ENCODE measurements around the gene SLC6A19. TPM values are rescaled to one million over a fixed set of nuclear protein-coding genes. Genes with fewer than 3 reads are reported as not detected.

The SLC6A19 gene
- total RNA-seq, 2 experiments from 2014 or later, result not detected

DNA sequence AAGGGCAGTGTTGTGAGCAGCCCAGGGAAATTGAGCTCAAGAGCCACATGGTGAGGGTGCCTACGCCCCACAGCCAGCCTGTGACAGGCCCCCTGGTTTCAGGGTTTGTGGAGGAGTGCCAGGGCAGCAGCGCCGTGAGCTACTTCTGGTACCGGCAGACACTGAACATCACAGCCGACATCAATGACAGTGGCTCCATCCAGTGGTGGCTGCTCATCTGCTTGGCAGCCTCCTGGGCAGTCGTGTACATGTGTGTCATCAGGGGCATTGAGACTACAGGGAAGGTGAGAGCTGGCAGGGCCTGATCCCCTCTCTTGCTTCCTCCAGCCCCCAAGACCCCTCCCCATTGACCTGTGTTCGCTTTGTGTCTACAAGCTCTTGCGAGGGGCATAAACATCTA lies 34.0 kb downstream of the SLC6A19 start:
- Mint-ChIP-seq H3K9me3 (peaks cover 12% of the 10 kb centered on the region), H3K4me3 (no peak overlapping the region), H3K4me1 (no peaks in the 10 kb centered on the region), H3K27me3 (peaks cover 6% of the 10 kb centered on the region), H3K27ac (no peak overlapping the region), H3K36me3 (ENCODE audit: low read depth) (no peaks in the 10 kb centered on the region)
- ChIA-PET CTCF (no interaction called here), POLR2A (no interaction called here)
- DNase-seq, result no peak

DNA sequence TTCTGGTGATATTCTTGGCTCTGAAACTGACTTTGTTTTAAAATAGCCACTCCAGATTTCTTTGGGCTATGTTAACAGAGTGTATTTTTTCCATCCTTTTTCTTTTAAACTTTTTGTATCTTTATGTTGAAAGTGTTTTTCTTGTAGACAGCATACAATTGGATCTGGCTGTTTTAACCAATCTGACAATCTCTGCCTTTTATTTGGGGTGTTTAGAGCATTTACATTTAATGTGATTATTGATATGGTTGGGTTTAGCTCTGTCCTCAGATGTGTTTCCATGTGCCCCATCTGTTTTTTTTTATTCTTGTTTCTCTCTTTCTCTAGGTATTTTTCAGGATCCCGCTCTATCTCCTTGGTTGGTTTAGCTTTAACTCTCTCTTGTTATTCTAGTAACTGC lies 34.4 kb downstream of the SLC6A19 start:
- Mint-ChIP-seq H3K27ac (no peak overlapping the region), H3K4me1 (no peaks in the 10 kb centered on the region), H3K27me3 (peaks cover 6% of the 10 kb centered on the region), H3K36me3 (ENCODE audit: low read depth) (no peaks in the 10 kb centered on the region), H3K9me3 (peaks cover 12% of the 10 kb centered on the region), H3K4me3 (no peak overlapping the region)
- no peak for DNase-seq
- ChIA-PET CTCF (no interaction called here), POLR2A (no interaction called here)

DNA sequence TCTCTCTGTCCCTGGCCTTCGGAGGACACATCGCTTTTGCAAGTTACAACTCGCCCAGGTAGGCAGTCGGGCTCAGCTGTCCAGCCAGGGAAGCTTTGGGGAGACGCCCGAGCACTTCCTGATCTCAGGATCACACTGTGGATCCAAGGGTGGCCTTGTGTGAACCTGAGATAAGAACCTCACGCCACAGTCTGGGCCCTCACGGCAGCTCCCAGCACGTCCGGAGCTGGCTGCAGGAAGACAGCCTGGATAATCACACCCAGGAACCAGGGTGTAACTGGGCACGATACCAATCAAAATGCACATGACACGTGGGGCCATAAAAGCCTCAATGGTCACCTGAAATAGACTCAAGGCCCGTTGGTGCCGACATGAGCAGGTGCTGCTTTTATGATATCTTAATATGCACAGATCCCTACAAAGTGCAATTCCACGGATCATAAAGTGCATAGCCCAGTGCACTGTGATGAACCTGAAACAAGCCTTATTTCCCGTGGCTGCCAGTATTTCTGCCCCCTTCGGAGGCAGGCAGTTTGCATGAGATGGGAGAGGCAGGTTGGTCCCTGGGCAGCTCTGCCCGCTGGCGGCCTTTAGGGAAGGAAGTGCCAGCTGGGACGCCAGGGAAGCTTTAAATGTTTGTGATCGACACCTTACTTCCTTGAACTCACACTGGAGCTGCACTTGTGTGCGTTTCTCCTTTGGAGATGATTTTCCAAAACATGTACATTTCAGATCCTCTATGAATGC lies 38.3 kb downstream of the SLC6A19 start:
- ChIA-PET CTCF (no interaction called here), POLR2A (no interaction called here)
- Mint-ChIP-seq H3K27ac (no peak overlapping the region), H3K27me3 (peaks cover 6% of the 10 kb centered on the region), H3K4me1 (no peaks in the 10 kb centered on the region), H3K36me3 (ENCODE audit: low read depth) (no peaks in the 10 kb centered on the region), H3K9me3 (peaks cover 12% of the 10 kb centered on the region), H3K4me3 (no peak overlapping the region)
- no peak for DNase-seq

DNA sequence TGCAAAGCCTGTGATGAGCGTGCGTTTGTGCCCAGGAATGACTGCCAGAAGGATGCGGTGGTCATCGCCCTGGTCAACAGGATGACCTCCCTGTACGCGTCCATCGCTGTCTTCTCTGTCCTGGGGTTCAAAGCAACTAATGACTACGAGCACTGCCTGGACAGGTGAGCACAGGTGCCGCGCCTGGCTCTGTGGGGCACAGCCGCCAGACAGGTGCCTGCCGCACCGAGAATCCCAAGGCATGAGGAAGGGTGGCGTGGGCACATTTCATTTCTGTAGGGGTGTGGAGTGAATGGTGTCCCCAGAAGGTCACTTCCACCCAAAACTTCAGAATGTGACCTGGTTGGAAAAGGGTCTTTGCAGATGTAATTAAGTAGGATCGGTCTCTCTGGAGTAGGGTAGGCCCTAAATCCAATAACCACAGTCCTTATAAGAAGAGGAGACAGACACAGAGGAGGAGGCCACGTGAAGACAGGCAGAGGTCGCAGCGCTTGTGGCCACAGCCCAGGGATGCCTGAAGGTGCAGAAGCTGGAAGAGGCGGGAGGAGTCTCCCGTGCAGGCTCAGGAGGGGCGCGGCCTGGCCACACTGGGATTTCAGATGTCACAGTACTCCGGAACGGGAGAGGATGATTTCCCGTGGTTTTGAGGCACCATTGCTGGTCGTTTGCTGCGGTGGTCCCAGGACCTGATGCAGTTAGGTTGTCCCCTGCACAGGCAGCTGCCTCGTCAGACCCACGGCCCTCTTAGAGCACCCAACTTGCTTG lies 39.3 kb downstream of the SLC6A19 start:
- H3K27ac Mint-ChIP-seq, result no peak overlapping the region

DNA sequence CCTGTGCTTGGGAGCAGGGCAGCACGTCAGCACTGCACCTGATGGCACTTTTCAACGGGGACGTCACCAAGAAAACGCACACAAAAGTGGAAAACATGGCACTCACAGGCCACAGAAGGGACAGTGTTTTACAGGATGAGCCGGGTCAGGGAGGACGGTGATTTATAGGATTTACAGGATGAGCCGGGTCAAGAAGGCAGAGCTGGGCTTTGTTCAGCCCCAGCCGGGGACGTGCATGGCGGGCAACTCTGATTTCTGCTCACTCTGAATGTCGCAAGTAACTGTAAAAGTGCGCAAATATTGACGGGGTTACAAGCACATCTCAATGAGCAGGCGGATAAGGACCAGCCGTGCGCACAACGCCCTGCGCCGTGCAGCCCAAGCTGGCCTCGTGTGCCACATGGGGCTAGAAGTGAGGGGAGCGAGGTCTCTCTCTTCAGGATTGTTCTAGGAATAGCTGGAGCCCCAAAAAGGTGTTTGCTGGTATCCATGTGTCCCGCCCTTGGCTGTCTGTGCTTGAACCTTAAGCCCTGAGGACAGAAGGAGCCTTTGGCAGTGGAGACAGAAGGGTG lies 40.2 kb downstream of the SLC6A19 start:
- CTCF ChIA-PET, result no interaction called here
- peaks cover 1% of the 10 kb centered on the region for H3K9me3 Mint-ChIP-seq
- DNase-seq, result no peak
- no peaks in the 10 kb centered on the region for H3K27me3 Mint-ChIP-seq
- H3K4me1 Mint-ChIP-seq, result no peaks in the 10 kb centered on the region
- no peak overlapping the region for H3K27ac Mint-ChIP-seq
- no peaks in the 10 kb centered on the region for H3K36me3 Mint-ChIP-seq (ENCODE audit: low read depth)
- H3K4me3 Mint-ChIP-seq, result no peak overlapping the region
- POLR2A ChIA-PET, result no interaction called here

More for the DNA sequence above, 39.3 kb downstream of the SLC6A19 start:
- Mint-ChIP-seq H3K36me3 (ENCODE audit: low read depth) (no peaks in the 10 kb centered on the region), H3K4me1 (no peaks in the 10 kb centered on the region), H3K9me3 (peaks cover 9% of the 10 kb centered on the region), H3K4me3 (no peak overlapping the region), H3K27me3 (peaks cover 6% of the 10 kb centered on the region)
- ChIA-PET CTCF (no interaction called here), POLR2A (no interaction called here)
- no peak for DNase-seq

DNA sequence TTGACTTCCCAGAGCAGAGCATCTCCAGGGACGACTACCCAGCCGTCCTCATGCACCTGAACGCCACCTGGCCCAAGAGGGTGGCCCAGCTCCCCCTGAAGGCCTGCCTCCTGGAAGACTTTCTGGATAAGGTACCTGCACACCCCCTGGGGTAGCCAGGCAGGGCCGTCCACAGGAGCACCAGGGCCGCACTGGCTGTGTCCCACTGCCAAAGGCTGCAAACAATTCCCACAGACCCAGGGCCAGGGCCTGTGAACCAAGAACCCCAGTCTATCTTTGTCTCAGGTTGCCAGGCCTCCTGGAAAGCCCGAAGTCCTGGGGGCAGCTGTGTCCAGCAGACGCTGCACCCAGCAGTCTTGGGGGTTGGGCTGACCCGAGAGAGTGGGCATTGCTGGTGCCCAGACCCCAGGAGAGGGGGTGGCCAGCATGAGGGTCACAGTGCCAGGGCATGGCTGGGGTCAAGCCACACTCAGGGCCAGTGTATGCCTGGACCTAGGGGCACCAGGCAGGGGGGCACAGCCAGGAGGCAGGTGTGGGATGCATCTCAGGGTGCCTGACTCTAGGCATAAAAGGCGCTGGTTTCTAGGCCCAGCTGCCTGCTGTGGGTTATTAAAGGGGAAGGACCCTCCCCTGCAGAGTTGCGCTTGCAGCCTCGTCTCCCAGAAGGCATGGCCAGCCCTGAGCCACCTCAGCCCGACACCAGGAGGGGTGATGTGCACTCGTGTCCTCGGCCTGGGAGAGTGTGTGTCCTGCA lies 41.5 kb downstream of the SLC6A19 start:
- H3K27ac Mint-ChIP-seq, result no peak overlapping the region
- no peaks in the 10 kb centered on the region for H3K4me1 Mint-ChIP-seq
- H3K9me3 Mint-ChIP-seq, result no peaks in the 10 kb centered on the region
- H3K27me3 Mint-ChIP-seq, result peaks cover 2% of the 10 kb centered on the region
- ChIA-PET CTCF (no interaction called here), POLR2A (no interaction called here)
- H3K36me3 Mint-ChIP-seq (ENCODE audit: low read depth), result no peaks in the 10 kb centered on the region
- no peak overlapping the region for H3K4me3 Mint-ChIP-seq
- no peak for DNase-seq

DNA sequence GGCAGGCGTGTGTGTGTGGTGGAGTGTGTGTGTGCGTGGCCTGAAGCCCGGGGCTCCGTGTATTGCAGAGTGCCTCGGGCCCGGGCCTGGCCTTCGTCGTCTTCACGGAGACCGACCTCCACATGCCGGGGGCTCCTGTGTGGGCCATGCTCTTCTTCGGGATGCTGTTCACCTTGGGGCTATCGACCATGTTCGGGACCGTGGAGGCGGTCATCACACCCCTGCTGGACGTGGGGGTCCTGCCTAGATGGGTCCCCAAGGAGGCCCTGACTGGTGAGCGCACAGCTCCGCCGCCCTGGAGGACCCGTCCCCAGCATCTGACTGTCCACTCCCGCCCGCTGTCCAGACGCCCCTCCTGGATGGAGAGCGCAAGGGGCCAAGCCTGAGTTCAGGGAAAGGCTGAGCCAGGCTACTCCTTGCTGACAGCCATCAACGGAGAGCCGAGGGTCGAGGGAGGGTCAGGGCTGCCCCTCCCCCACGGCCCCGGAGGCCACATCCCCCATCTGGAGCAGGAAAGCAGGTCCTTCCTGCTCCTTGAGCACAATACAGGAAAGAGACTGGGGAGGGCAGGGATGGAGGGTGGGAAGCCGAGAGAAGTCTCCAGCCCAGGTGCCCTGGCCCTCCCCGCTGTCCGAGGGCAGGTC lies 42.2 kb downstream of the SLC6A19 start:
- H3K27ac Mint-ChIP-seq, result no peak overlapping the region
- peaks cover 2% of the 10 kb centered on the region for H3K27me3 Mint-ChIP-seq
- H3K4me3 Mint-ChIP-seq, result no peak overlapping the region
- ChIA-PET POLR2A (no interaction called here), CTCF (no interaction called here)
- H3K4me1 Mint-ChIP-seq, result no peaks in the 10 kb centered on the region
- no peaks in the 10 kb centered on the region for H3K36me3 Mint-ChIP-seq (ENCODE audit: low read depth)
- DNase-seq, result no peak
- no peaks in the 10 kb centered on the region for H3K9me3 Mint-ChIP-seq

DNA sequence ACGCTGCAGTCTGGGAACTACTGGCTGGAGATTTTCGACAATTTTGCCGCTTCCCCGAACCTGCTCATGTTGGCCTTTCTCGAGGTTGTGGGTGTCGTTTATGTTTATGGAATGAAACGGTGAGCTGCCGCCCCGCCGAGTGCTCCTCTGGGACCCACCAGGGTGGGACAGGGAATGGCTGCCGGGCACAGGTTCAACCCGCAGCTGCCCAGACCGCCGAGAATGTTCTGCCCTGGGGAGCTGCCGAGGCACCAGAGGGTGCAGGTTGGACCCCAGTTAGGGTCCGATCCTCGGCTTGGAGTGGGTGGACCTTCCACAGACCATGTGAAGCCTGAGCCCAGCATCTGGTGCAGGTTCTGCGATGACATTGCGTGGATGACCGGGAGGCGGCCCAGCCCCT lies 42.9 kb downstream of the SLC6A19 start:
- Mint-ChIP-seq H3K36me3 (ENCODE audit: low read depth) (no peaks in the 10 kb centered on the region), H3K4me3 (no peak overlapping the region), H3K4me1 (no peaks in the 10 kb centered on the region), H3K9me3 (no peaks in the 10 kb centered on the region), H3K27ac (no peak overlapping the region), H3K27me3 (peaks cover 2% of the 10 kb centered on the region)
- ChIA-PET POLR2A (no interaction called here), CTCF (no interaction called here)
- no peak for DNase-seq

DNA sequence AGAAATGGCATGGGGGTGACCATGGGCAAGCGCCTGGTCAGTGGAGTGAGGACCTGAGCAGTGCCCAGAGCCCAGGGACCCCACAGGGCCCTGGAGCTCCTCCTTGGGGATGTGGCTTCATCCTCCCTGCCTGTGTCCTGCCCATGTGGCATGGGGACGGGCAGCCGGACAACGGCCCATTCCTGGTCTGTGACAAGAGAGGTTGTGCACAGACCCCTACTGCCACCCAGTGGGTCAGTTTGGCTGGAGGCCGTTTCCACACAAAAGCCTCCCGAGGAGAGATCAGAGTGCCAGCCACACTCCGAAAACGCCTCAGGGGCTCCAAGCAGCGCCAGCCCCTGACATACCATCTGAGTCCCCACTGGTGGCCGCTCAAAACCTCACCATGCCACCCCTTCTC lies 43.6 kb downstream of the SLC6A19 start:
- no peak overlapping the region for H3K27ac Mint-ChIP-seq
- H3K36me3 Mint-ChIP-seq (ENCODE audit: low read depth), result no peaks in the 10 kb centered on the region
- no peak overlapping the region for H3K4me3 Mint-ChIP-seq
- H3K4me1 Mint-ChIP-seq, result no peaks in the 10 kb centered on the region
- CTCF ChIA-PET, result no interaction called here
- no peaks in the 10 kb centered on the region for H3K9me3 Mint-ChIP-seq
- POLR2A ChIA-PET, result no interaction called here
- no peak for DNase-seq
- peaks cover 2% of the 10 kb centered on the region for H3K27me3 Mint-ChIP-seq

DNA sequence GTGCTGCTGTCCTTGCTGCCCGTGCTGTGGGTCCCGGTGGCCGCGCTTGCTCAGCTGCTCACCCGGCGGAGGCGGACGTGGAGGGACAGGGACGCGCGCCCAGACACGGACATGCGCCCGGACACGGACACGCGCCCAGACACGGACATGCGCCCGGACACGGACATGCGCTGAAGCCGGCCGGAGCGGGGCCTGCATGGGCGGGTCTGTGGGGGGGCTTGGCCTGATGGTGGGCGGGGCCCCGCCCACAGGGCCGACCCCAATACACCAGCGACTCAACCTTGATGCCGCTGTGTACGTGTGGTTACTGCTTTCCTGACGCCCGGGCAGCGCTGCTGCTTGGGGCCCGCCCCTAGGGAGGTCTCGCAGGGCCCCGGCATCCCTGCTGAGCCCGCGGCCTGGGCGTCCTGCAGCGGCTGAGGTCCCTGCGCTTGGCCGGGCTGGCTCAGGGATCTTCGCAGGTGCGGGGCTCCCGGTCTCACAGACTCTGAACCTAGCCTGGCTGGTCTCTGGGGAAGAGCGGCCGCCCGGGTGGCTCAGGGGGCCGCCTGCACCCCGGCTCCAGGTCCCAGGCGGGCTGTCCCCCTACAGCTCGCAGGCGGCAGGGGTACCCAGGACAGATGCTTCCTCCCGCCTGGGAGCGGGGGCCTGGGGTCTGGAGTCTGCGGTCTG lies 44.6 kb downstream of the SLC6A19 start:
- no peaks in the 10 kb centered on the region for H3K4me1 Mint-ChIP-seq
- H3K27ac Mint-ChIP-seq, result no peak overlapping the region
- ChIA-PET POLR2A (interaction anchor here (0.5 kb wide), 1 partner anchor 393 kb away, joined by 4 read pairs; no protein-coding TSS in a partner anchor), CTCF (no interaction called here)
- H3K9me3 Mint-ChIP-seq, result no peaks in the 10 kb centered on the region
- no peak overlapping the region for H3K4me3 Mint-ChIP-seq
- no peak for DNase-seq
- H3K27me3 Mint-ChIP-seq, result peaks cover 2% of the 10 kb centered on the region
- no peaks in the 10 kb centered on the region for H3K36me3 Mint-ChIP-seq (ENCODE audit: low read depth)

DNA sequence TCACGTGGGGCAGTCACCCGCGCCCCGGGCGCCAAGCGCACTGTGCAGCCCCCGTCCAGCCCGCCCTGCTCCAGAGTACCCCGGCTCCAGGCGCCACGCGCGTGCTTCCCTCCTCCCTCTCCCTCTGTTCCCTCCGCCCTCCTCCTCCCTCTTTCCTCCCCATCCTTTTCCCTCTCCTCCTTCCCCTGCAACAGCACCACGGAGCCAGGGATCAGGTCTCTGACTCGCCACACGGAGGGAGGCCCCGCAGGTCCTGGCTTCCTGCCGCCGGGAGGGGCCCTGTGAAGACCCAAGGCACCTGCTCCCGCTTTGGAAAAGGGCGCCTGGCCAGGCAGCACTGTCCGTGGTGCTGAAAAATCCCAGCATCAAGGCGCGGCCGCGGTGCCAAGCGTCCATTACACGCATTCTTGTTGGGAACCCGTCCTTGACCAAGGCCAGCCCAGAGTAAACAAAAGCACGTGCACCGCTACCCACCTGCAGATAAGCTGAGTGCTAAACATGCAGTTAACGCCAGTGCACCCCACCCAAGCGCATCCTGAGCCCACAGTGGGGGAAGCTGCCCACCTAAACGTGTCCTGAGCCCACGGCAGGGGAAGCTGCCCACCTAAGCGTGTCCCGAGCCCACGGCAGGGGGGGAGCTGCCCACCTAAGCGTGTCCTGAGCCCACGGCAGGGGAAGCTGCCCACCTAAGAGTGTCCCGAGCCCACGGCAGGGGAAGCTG lies 45.5 kb downstream of the SLC6A19 start:
- Mint-ChIP-seq H3K4me1 (no peaks in the 10 kb centered on the region), H3K27ac (no peak overlapping the region), H3K9me3 (no peaks in the 10 kb centered on the region), H3K36me3 (ENCODE audit: low read depth) (no peaks in the 10 kb centered on the region), H3K4me3 (no peak overlapping the region), H3K27me3 (peaks cover 2% of the 10 kb centered on the region)
- ChIA-PET POLR2A (interaction anchor here (0.5 kb wide), 1 partner anchor 394 kb away, joined by 4 read pairs; no protein-coding TSS in a partner anchor), CTCF (no interaction called here)
- peak; percentile 48 for DNase-seq

DNA sequence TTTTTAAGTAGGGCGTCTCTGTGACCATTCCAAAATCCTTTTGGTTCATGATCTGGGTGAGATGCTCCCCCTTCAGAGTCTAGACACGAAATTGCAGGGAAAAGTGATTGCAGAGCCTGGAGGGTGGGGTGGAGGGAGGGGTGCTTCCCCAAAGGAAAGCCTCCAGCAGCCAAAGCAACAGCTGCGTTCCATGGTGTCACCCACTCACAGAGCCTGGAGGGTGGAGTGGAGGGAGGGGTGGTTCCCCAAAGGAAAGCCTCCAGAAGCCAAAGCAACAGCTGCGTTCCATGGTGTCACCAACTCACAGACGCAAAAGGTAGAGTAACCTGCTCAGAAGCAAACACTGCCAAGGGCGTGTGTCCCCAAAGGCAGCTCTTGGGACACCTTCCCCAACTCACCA lies 46.4 kb downstream of the SLC6A19 start:
- CTCF ChIA-PET, result no interaction called here
- peaks cover 3% of the 10 kb centered on the region for H3K4me1 Mint-ChIP-seq
- H3K4me3 Mint-ChIP-seq, result no peak overlapping the region

More for the DNA sequence above, 46.4 kb downstream of the SLC6A19 start:
- DNase-seq, result no peak
- Mint-ChIP-seq H3K27me3 (peaks cover 2% of the 10 kb centered on the region), H3K36me3 (ENCODE audit: low read depth) (no peaks in the 10 kb centered on the region), H3K9me3 (no peaks in the 10 kb centered on the region), H3K27ac (no peak overlapping the region)
- POLR2A ChIA-PET, result no interaction called here

Measured in activated CD4-positive, alpha-beta T cell treated with anti-CD3 and anti-CD28 coated beads, Interleukin-2, amount 10 ng/mL, durations not matched to agents 7 days and 5 days (primary cell).